Astrocyte (in vitro differentiated cells and primary cell): ENCODE data around the gene CBLC.

Experiments used
- CTCF ChIP-seq: IDR thresholded peaks from 2 replicates; pipeline ENCODE4 v1.5.1; 2011; ENCODE audit warnings: low read depth, mild to moderate bottlenecking, inconsistent platforms, low read length, moderate library complexity; ENCODE audit not compliant: insufficient read depth
- EZH2 ChIP-seq: IDR thresholded peaks from 2 replicates; pipeline ENCODE4 v1.6.1; 2012; ENCODE audit warnings: mild to moderate bottlenecking, low read length, inconsistent platforms; ENCODE audit not compliant: insufficient read depth

- TF ChIP-seq EZH2 = no peak
- no peak for TF ChIP-seq CTCF
Observed at GRCh38 chr19:44765033-44765948, 12.4 kb upstream of the CBLC start.
